Mesenchymal stem cell (in vitro differentiated cells and primary cell): Measurements from ENCODE around the gene CELSR1.

Source experiments
- DNase-seq: peaks from one replicate; pipeline ENCODE4 v3.0.0-alpha.2; 2013
- H2AFZ ChIP-seq: one replicate; pipeline ENCODE4 v1.6.1; 2013; ENCODE audit warnings: low read depth, mild to moderate bottlenecking, control low read depth, inconsistent platforms, low read length, moderate library complexity
- H2AK5ac ChIP-seq: 2 replicates; pipeline ENCODE4 v1.6.1; 2013; ENCODE audit warnings: low read length, moderate library complexity, mild to moderate bottlenecking, inconsistent platforms; ENCODE audit not compliant: severe bottlenecking
- H2BK120ac ChIP-seq: one replicate; pipeline ENCODE4 v1.6.1; 2013; ENCODE audit warnings: low read depth, mild to moderate bottlenecking, inconsistent platforms, low read length, moderate library complexity
- H2BK12ac ChIP-seq, 2 experiments: one replicate each; pipeline ENCODE4 v1.6.1; 2013; ENCODE audit warnings: inconsistent platforms in 2 of 2, low read length in 2 of 2, mild to moderate bottlenecking in 2 of 2, moderate library complexity in 2 of 2, control low read depth in 1 of 2
- H2BK15ac ChIP-seq: one replicate; pipeline ENCODE4 v1.6.1; 2013; ENCODE audit warnings: mild to moderate bottlenecking, low read depth, inconsistent platforms; ENCODE audit not compliant: poor library complexity, severe bottlenecking
- H2BK5ac ChIP-seq: 2 replicates; pipeline ENCODE4 v1.6.1; 2013; ENCODE audit warnings: low read depth, mild to moderate bottlenecking, low read length, control low read depth, inconsistent platforms; ENCODE audit not compliant: poor library complexity, severe bottlenecking
- H3K14ac ChIP-seq, 2 experiments: one replicate each; pipeline ENCODE4 v1.6.1; 2013; ENCODE audit warnings: inconsistent platforms in 2 of 2, low read length in 2 of 2, control low read depth in 1 of 2, mild to moderate bottlenecking in 1 of 2, moderate library complexity in 1 of 2
- H3K18ac ChIP-seq, 2 experiments: one replicate each; pipeline ENCODE4 v1.6.1; 2013; ENCODE audit warnings: inconsistent platforms in 2 of 2, low read length in 2 of 2, control low read depth in 1 of 2, low read depth in 1 of 2, mild to moderate bottlenecking in 1 of 2
- H3K23ac ChIP-seq, 2 experiments: one replicate each; pipeline ENCODE4 v1.6.1; 2013; ENCODE audit warnings: inconsistent platforms in 2 of 2, low read length in 2 of 2, mild to moderate bottlenecking in 2 of 2, moderate library complexity in 2 of 2, control low read depth in 1 of 2
- H3K27ac ChIP-seq: 2 replicates; pipeline ENCODE4 v1.5.1; 2013; ENCODE audit warnings: mild to moderate bottlenecking, moderate library complexity, low read length, control low read depth, inconsistent platforms; ENCODE audit not compliant: poor library complexity, severe bottlenecking
- H3K27me3 ChIP-seq, 2 experiments: 2 replicates each; pipeline versions ENCODE4 v1.6.1 to v1.7.0; 2013; ENCODE audit warnings: low read length in 2 of 2, mild to moderate bottlenecking in 2 of 2, moderate library complexity in 2 of 2, control low read depth in 1 of 2, inconsistent platforms in 1 of 2; ENCODE audit not compliant: control insufficient read depth in 1 of 2, insufficient read depth in 1 of 2
- H3K36me3 ChIP-seq, 2 experiments: 2 replicates each; pipeline versions ENCODE4 v1.6.1 to v1.7.0; 2013; ENCODE audit warnings: low read length in 2 of 2, control low read depth in 1 of 2, inconsistent platforms in 1 of 2, low read depth in 1 of 2, mild to moderate bottlenecking in 1 of 2; ENCODE audit not compliant: insufficient read depth in 2 of 2, control insufficient read depth in 1 of 2
- H3K4ac ChIP-seq, 2 experiments: one replicate each; pipeline ENCODE4 v1.6.1; 2013; ENCODE audit warnings: inconsistent platforms in 2 of 2, low read length in 2 of 2, mild to moderate bottlenecking in 2 of 2, moderate library complexity in 2 of 2, control low read depth in 1 of 2, low read depth in 1 of 2
- H3K4me1 ChIP-seq: 2 replicates; pipeline ENCODE4 v1.6.1; 2013; ENCODE audit warnings: low read depth, low read length, control low read depth; ENCODE audit not compliant: control insufficient read depth, insufficient read depth
- H3K4me2 ChIP-seq: 2 replicates; pipeline ENCODE4 v1.6.1; 2013; ENCODE audit warnings: low read length, mild to moderate bottlenecking, inconsistent platforms; ENCODE audit not compliant: poor library complexity, severe bottlenecking
- H3K4me3 ChIP-seq, 2 experiments: 2 replicates each; pipeline versions ENCODE4 v1.5.1 to v1.7.0; 2013; ENCODE audit warnings: low read length in 2 of 2, mild to moderate bottlenecking in 2 of 2, control low read depth in 1 of 2, low read depth in 1 of 2; ENCODE audit not compliant: insufficient read depth in 1 of 2
- H3K79me1 ChIP-seq: replicated peaks from 2 replicates; pipeline ENCODE4 v1.6.1; 2013; ENCODE audit warnings: mild to moderate bottlenecking, control low read depth, low read length, inconsistent platforms; ENCODE audit not compliant: poor library complexity, severe bottlenecking
- H3K9ac ChIP-seq: 2 replicates; pipeline ENCODE4 v1.7.0; 2013; ENCODE audit warnings: mild to moderate bottlenecking, low read length, moderate library complexity
- H3K9me3 ChIP-seq: 2 replicates; pipeline ENCODE4 v1.7.0; 2013; ENCODE audit warnings: mild to moderate bottlenecking, low read length; ENCODE audit not compliant: control insufficient read depth
- H4K8ac ChIP-seq: one replicate; pipeline ENCODE4 v1.6.1; 2013; ENCODE audit warnings: inconsistent platforms, mild to moderate bottlenecking, low read length, moderate library complexity
- H4K91ac ChIP-seq: one replicate; pipeline ENCODE4 v1.6.1; 2013; ENCODE audit warnings: mild to moderate bottlenecking, low read length, inconsistent platforms
- WGBS: methylation state at CpG from one replicate; pipeline ENCODE4 v1.1.7; 2013; ENCODE audit warnings: mixed read lengths; 5-methylcytosine and 5-hydroxymethylcytosine counted together

The CELSR1 gene

DNA sequence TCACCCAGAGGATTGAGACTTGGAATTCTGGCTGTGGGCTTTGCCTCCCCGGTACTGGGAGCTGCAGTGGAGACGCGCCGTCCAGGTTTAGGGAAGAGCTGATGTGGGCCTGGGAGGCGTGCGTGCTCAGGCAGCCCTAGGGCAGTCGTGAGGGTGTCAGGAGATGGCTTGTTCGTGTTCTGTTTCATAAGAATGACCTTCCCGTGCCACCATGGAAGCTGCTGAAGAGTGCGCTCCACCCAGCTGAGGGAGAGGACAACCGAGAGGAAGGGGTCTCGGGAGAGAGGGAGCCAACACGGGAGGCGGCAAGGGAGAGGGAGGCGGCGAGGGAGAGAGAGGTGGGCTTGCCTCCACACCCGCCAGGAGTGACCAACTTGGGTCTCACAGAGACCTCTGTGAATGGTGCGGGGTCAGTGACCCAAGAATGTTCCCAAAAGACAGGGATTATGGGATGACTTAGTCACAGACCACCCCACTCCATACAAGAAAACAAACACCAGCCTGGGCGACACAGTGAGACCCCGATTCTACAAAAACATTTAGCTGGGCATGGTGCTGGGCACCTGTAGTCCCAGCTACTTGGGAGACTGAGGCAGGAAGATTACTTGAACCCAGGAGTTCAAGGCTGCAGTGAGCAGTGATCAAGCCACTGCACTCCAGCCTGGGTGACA is 216.6 kb downstream of the CELSR1 start:
- H3K18ac ChIP-seq: no peak overlapping the region
- peaks cover 8 to 40% of the 10 kb centered on the region in 2 experiments for H3K36me3 ChIP-seq
- no peak overlapping the region for H2AK5ac ChIP-seq
- H2BK15ac ChIP-seq: no peak overlapping the region
- H4K8ac ChIP-seq: no peak overlapping the region
- H3K4me2 ChIP-seq: no peak overlapping the region
- no peaks in the 10 kb centered on the region for H3K4me1 ChIP-seq
- H3K4ac ChIP-seq: no peak overlapping the region
- H3K27me3 ChIP-seq: no peaks in the 10 kb centered on the region
- no peak overlapping the region for H4K91ac ChIP-seq
- H3K9me3 ChIP-seq: no peaks in the 10 kb centered on the region
- no peak overlapping the region for H3K27ac ChIP-seq
- peak overlapping the region in 1 of 2 experiments; percentile 9 for H3K4me3 ChIP-seq
- H3K79me1 ChIP-seq: peaks cover 55% of the 10 kb centered on the region
- no peak overlapping the region for H2AFZ ChIP-seq
- no peak overlapping the region for H2BK12ac ChIP-seq
- H3K9ac ChIP-seq: no peak overlapping the region
- no peak for DNase-seq
- H2BK5ac ChIP-seq: no peak overlapping the region
- no peak overlapping the region for H2BK120ac ChIP-seq
- no peak overlapping the region for H3K23ac ChIP-seq
- 98% methylated on average over 15 of the region's 20 CpGs for WGBS
- no peak overlapping the region for H3K14ac ChIP-seq

DNA sequence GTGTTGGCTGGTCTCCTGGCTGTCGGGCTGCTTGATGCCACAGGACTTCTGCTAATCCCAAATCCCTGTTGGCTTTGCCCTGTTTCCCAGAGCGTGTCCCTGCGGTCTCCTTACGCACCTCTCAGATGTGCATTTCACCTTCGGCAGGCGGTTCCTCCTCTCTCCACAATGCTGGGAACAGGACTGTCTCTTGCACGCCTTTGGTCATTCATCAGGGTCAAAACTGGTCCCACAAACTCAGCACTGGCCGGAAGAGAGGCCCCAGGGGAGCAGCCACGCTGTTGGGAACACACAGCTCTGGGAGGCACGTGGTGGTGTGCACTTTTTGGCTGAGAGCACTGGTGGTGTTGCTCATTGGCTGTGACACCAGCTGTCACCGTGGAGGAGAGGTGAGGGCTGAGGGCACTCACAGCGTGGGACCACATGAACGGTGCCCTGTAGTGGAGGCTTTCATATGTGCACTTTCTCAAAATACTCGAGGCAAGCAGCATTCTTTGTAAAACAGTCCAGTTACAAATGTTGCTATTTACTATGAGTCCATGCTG is 217.2 kb downstream of the CELSR1 start:
- WGBS: 98% methylated on average over 14 of the region's 14 CpGs
- Histone ChIP-seq H2BK120ac (no peak overlapping the region), H3K4me3 (no peak overlapping the region), H3K4me2 (no peak overlapping the region), H3K9ac (no peak overlapping the region), H3K9me3 (no peaks in the 10 kb centered on the region), H3K18ac (no peak overlapping the region), H2BK5ac (no peak overlapping the region), H2BK12ac (no peak overlapping the region), H4K91ac (no peak overlapping the region), H3K4me1 (no peaks in the 10 kb centered on the region), H2AFZ (no peak overlapping the region), H2BK15ac (no peak overlapping the region), H3K4ac (no peak overlapping the region), H2AK5ac (no peak overlapping the region), H4K8ac (no peak overlapping the region), H3K27ac (no peak overlapping the region), H3K36me3 (peaks cover 8 to 36% of the 10 kb centered on the region in 2 experiments), H3K79me1 (peaks cover 52% of the 10 kb centered on the region), H3K27me3 (no peaks in the 10 kb centered on the region), H3K23ac (no peak overlapping the region), H3K14ac (no peak overlapping the region)
- DNase-seq: no peak

DNA sequence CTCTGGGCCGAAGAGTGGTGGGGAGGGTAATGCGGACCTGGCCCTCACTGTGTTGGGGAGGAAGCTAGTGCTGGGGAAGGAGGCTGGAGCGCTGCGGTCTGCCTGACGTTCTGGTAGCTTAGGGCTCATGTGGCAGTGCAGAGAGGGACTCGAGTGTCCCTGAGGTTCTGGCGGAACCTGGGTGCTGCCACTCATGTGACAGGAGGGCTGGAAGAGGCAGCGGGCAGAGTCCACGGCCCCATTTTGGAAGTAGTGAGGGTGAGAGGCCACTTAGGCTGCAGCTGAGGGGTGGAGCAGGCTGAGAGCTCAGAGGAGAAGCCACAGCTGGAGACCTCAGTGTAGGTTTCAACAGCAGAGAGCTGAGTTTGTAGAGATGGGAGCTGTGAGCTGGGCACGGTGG is 218.1 kb downstream of the CELSR1 start:
- no peak overlapping the region for H3K4ac ChIP-seq
- no peak overlapping the region for H4K8ac ChIP-seq
- peaks cover 50% of the 10 kb centered on the region for H3K79me1 ChIP-seq
- no peak overlapping the region for H4K91ac ChIP-seq
- H3K4me3 ChIP-seq: no peak overlapping the region
- no peak overlapping the region for H3K23ac ChIP-seq
- no peaks in the 10 kb centered on the region for H3K27me3 ChIP-seq
- H2BK15ac ChIP-seq: no peak overlapping the region
- H3K4me2 ChIP-seq: no peak overlapping the region
- H2AFZ ChIP-seq: no peak overlapping the region
- H3K9me3 ChIP-seq: no peaks in the 10 kb centered on the region
- H2BK12ac ChIP-seq: no peak overlapping the region
- H2BK120ac ChIP-seq: no peak overlapping the region
- H3K18ac ChIP-seq: no peak overlapping the region
- no peak overlapping the region for H3K14ac ChIP-seq
- H3K36me3 ChIP-seq: peaks cover 8 to 36% of the 10 kb centered on the region in 2 experiments
- no peak overlapping the region for H2AK5ac ChIP-seq
- H2BK5ac ChIP-seq: no peak overlapping the region
- WGBS: 96% methylated on average over 9 of the region's 10 CpGs
- DNase-seq: no peak
- H3K4me1 ChIP-seq: peaks cover under 1% of the 10 kb centered on the region
- no peak overlapping the region for H3K9ac ChIP-seq
- no peak overlapping the region for H3K27ac ChIP-seq

DNA sequence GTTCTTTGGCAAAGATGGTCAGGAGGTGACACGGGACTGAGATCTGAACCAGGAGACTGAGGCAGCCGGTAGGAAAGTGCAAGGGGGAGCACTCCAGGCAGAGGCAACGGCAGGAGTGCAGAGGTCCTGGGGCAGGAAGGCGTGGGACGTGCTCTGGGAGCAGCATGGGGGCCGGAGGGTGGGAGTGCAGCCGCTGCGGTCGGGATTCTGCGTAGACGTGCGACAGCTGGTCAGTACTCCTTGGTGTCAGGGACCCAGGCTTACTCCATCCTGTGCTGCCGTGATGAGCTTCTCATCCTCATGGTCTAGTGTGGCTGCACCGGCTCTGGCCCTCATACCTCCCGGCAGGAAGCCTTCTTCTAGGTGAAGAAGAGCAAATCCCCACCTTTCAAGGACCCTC is 218.8 kb downstream of the CELSR1 start:
- no peak overlapping the region for H3K14ac ChIP-seq
- WGBS: 95% methylated on average over 15 of the region's 15 CpGs

More for the DNA sequence above, 218.8 kb downstream of the CELSR1 start:
- H3K27me3 ChIP-seq: no peaks in the 10 kb centered on the region
- H3K9me3 ChIP-seq: no peaks in the 10 kb centered on the region
- H3K9ac ChIP-seq: no peak overlapping the region
- no peak overlapping the region for H4K91ac ChIP-seq
- H2BK12ac ChIP-seq: no peak overlapping the region
- H3K23ac ChIP-seq: no peak overlapping the region
- no peak overlapping the region for H2AFZ ChIP-seq
- H2BK15ac ChIP-seq: no peak overlapping the region
- no peak overlapping the region for H3K4me3 ChIP-seq
- peaks cover 4% of the 10 kb centered on the region for H3K4me1 ChIP-seq
- H4K8ac ChIP-seq: no peak overlapping the region
- H2BK120ac ChIP-seq: no peak overlapping the region
- no peak overlapping the region for H2BK5ac ChIP-seq
- no peak overlapping the region for H3K18ac ChIP-seq
- H3K79me1 ChIP-seq: peaks cover 52% of the 10 kb centered on the region
- DNase-seq: no peak
- no peak overlapping the region for H3K4ac ChIP-seq
- H2AK5ac ChIP-seq: no peak overlapping the region
- H3K27ac ChIP-seq: no peak overlapping the region
- no peak overlapping the region for H3K4me2 ChIP-seq
- H3K36me3 ChIP-seq: peaks cover 8 to 32% of the 10 kb centered on the region in 2 experiments
